Rectal smooth muscle tissue (tissue), 1 donor: ENCODE data around the gene NPLOC4.
"Not testable (repeated sequence)": the region's sequence is repeated elsewhere in the genome, so short reads cannot be mapped to it uniquely, and the experiment has no call there.

Experiments
- H3K27ac ChIP-seq: one replicate; pipeline ENCODE4 v1.7.0; 2013; ENCODE audit warnings: low read depth, low read length, inconsistent platforms
- H3K27me3 ChIP-seq: one replicate; pipeline ENCODE4 v1.7.0; 2013; ENCODE audit warnings: low read length; ENCODE audit not compliant: control insufficient read depth, insufficient read depth
- H3K36me3 ChIP-seq: one replicate; pipeline ENCODE4 v1.7.0; 2013; ENCODE audit warnings: low read length; ENCODE audit not compliant: control insufficient read depth, insufficient read depth
- H3K4me1 ChIP-seq: one replicate; pipeline ENCODE4 v1.7.0; 2013; ENCODE audit warnings: low read length; ENCODE audit not compliant: control insufficient read depth, insufficient read depth
- H3K4me3 ChIP-seq: one replicate; pipeline ENCODE4 v1.7.0; 2013; ENCODE audit warnings: low read length
- H3K9ac ChIP-seq: one replicate; pipeline ENCODE4 v1.7.0; 2013; ENCODE audit warnings: low read length

NPLOC4 gene

GRCh38 chr17:81586096-81586495 lies 50.8 kb downstream of the NPLOC4 start:
- Histone ChIP-seq H3K27me3 (no peaks in the 10 kb centered on the region), H3K4me3 (no peak overlapping the region), H3K27ac (no peak overlapping the region), H3K36me3 (peaks cover 35% of the 10 kb centered on the region), H3K9ac (no peak overlapping the region), H3K4me1 (no peaks in the 10 kb centered on the region)

DNA sequence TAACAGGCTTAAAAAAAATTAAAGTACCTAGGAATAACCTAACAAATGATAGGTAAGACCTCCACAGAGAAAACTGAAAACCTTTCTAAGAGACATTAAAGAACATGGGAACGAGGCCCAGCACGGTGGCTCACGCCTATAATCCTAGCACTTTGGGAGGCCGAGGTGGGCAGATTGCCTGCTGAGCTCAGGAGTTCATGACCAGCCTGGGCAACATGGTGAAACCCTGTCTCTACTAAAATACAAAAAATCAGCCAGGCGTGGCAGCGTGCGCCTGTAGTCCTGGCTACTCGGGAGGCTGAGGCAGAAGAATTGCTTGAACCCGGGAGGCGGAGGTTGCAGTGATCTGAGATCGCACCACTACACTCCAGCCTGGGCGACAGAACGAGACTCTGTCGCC lies 52.1 kb downstream of the NPLOC4 start:
- not testable (repeated sequence) for H3K4me1 ChIP-seq, H3K9ac ChIP-seq, H3K27me3 ChIP-seq, H3K4me3 ChIP-seq, H3K27ac ChIP-seq
- H3K36me3 ChIP-seq = peaks cover 30% of the 10 kb centered on the region

GRCh38 chr17:81583589-81584342 lies 53.1 kb downstream of the NPLOC4 start:
- peaks cover 27% of the 10 kb centered on the region for H3K36me3 ChIP-seq
- H3K4me1 ChIP-seq = no peaks in the 10 kb centered on the region
- H3K4me3 ChIP-seq = no peak overlapping the region
- no peaks in the 10 kb centered on the region for H3K27me3 ChIP-seq
- no peak overlapping the region for H3K27ac ChIP-seq
- H3K9ac ChIP-seq = no peak overlapping the region

DNA sequence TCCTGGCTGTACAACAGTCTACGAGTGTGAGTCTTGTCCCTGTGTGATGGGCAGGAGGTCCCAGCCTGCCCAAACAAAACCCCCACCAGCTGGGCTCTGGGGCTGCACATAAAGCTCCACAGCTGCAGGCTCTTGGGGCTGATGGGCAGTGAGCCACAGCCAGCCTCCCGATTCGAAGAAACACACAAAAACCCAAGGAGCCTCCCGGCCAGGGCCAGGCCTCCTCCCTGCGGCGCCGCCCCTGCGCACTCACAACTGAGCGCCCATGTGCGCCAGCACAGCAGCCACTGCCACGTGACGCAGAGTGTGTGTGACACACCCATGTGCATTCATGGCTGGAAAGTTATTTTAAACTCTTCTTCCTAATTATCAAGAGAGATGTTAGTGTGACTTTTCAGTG lies 54.2 kb downstream of the NPLOC4 start:
- Histone ChIP-seq H3K27me3 (no peaks in the 10 kb centered on the region), H3K27ac (no peak overlapping the region)

GRCh38 chr17:81582341-81582740 lies 54.6 kb downstream of the NPLOC4 start:
- H3K9ac ChIP-seq = no peak overlapping the region
- H3K27ac ChIP-seq = no peak overlapping the region
- peaks cover 23% of the 10 kb centered on the region for H3K36me3 ChIP-seq
- H3K27me3 ChIP-seq = no peaks in the 10 kb centered on the region
- no peak overlapping the region for H3K4me3 ChIP-seq
- H3K4me1 ChIP-seq = no peaks in the 10 kb centered on the region

More for the DNA sequence above, 54.2 kb downstream of the NPLOC4 start:
- Histone ChIP-seq H3K4me1 (no peaks in the 10 kb centered on the region), H3K36me3 (peaks cover 23% of the 10 kb centered on the region), H3K9ac (no peak overlapping the region), H3K4me3 (no peak overlapping the region)

DNA sequence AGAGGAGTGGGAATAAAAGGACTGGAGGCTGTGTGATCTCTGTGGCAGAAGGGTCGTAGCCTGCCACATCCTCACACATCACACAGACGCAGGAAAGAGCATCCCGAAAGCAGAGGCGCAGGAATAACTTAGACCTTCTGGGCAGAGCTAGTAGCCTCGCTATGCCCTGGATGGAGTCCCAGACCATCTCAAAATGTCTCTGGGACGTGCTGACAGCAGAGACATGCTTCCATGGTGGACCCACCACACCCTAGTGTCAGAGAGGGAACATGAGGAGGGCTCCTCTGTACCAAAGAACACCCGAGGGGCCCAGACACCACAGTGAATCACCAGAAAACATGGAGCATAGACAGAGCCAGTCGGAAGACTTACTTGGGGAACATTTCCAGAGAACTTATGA lies 55.2 kb downstream of the NPLOC4 start:
- no peak overlapping the region for H3K27ac ChIP-seq
- peaks cover 23% of the 10 kb centered on the region for H3K36me3 ChIP-seq
- peaks cover under 1% of the 10 kb centered on the region for H3K4me1 ChIP-seq
- no peak overlapping the region for H3K4me3 ChIP-seq
- no peaks in the 10 kb centered on the region for H3K27me3 ChIP-seq
- no peak overlapping the region for H3K9ac ChIP-seq

DNA sequence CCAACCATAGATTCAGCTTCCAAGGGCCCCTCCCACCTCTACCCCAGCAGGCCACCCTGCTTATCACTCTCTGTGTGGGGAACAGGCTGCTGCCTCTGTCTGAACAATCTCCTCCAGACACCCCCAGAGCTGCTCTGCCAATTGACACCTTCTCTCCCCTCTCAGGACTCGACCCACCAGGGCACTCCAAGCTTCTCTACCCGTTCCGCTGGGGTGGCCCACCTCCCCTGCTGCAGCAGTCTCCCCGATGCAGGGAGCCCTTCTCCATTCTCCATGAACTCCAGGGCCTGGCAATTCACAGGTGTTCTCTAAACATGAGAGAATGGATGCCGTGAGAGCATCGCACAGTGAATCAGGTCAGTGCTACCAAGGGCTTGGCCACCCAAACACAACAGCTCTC lies 56.4 kb downstream of the NPLOC4 start:
- Histone ChIP-seq H3K27ac (no peak overlapping the region), H3K27me3 (no peaks in the 10 kb centered on the region), H3K36me3 (peaks cover 23% of the 10 kb centered on the region), H3K4me3 (no peak overlapping the region), H3K4me1 (peaks cover 2% of the 10 kb centered on the region), H3K9ac (no peak overlapping the region)

- H3K4me3 ChIP-seq = no peak overlapping the region
- no peak overlapping the region for H3K27ac ChIP-seq
- H3K27me3 ChIP-seq = no peaks in the 10 kb centered on the region
- H3K9ac ChIP-seq = no peak overlapping the region
- peaks cover 23% of the 10 kb centered on the region for H3K36me3 ChIP-seq
- peaks cover 2% of the 10 kb centered on the region for H3K4me1 ChIP-seq
Observed at GRCh38 chr17:81579821-81580321, 57.0 kb downstream of the NPLOC4 start.

DNA sequence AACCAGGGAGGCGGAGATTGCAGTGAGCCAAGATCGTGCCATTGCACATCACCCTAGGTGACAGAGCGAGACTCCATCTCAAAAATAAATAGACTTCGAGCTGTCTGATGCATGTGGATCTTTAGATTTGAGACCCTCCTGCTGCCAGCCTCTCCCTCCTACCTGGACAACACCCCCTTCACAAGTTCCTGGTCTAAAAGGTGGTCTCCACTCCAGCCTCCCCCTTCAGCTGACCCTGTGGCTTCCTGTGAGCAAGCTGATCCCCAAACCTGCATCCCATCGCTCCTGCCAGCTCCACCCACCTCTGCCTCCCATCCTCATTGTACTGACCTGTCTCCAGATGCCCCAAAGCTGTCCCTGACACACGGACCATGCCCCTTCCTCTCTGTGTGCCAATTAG lies 57.6 kb downstream of the NPLOC4 start:
- Histone ChIP-seq H3K27ac (no peak overlapping the region), H3K4me3 (no peak overlapping the region), H3K4me1 (peaks cover 2% of the 10 kb centered on the region), H3K9ac (no peak overlapping the region), H3K27me3 (no peaks in the 10 kb centered on the region), H3K36me3 (peaks cover 26% of the 10 kb centered on the region)

DNA sequence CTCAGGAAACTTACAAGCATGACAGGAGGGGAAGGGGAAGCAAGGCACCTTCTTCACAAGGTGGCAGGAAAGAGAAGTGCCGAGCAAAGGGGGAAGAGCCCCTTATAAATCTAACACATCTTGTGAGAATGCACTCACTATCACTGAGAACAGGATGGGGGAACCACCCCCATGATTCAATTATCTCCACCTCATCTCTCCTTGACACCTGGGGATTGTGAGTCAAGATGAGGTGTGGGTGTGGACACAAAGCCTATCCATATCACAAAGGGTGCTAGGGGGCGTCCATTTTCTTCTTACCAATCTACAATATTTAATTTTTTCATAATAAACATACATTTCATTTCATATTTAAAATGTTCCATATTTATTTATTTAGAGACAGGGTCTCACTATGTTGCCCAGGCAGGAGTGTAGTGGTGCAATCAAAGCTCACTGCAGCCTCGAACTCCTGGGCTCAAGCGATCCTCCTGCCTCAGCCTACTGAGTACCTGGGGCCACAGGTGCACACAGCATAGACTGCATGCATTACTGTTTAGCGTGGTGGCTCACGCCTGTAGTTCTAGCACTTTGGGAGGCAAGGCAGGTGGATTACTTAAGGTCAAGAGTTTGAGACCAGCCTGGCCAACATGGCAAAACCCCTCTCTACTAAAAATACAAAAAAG lies 58.2 kb downstream of the NPLOC4 start:
- H3K36me3 ChIP-seq = peaks cover 22% of the 10 kb centered on the region
- H3K4me3 ChIP-seq = no peak overlapping the region
- H3K9ac ChIP-seq = no peak overlapping the region
- no peak overlapping the region for H3K27ac ChIP-seq
- peaks cover 2% of the 10 kb centered on the region for H3K4me1 ChIP-seq
- H3K27me3 ChIP-seq = no peaks in the 10 kb centered on the region

GRCh38 chr17:81578038-81578441 lies 58.9 kb downstream of the NPLOC4 start:
- Histone ChIP-seq H3K36me3 (peaks cover 24% of the 10 kb centered on the region), H3K4me1 (peaks cover 2% of the 10 kb centered on the region), H3K27me3 (no peaks in the 10 kb centered on the region), H3K27ac (no peak overlapping the region), H3K9ac (no peak overlapping the region), H3K4me3 (no peak overlapping the region)

DNA sequence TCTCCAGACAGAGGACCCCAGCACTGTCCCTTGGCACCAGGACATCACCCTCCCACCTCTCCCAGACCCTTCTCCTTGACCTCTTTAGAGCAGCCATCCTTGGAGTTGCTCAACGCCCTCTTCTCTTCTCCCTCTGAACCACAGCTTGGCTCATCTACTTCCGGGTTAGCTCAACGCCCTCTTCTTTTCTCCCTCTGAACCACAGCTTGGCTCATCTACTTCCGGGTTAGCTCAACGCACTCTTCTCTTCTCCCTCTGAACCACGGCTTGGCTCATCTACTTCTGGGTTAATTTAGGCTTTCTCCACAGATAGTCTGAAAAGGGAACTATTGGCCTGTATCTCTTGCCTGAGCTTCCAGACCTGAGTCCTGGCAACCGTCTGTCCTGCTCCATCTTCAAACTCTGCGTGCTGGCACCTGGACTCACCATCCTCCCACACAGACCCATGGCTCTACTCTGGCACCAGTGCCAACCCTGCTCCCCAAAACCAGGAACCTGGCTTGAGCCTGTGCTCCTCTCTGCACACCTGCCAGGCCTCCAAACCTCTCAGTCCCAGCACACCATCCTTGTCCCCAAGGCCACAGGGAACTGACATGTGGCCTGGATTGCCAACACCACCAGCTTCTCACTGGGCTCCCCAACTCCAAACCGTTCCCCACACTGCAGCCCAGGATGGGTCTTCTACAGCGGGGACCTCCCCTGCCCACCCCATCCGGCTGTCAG lies 59.5 kb downstream of the NPLOC4 start:
- no peaks in the 10 kb centered on the region for H3K27me3 ChIP-seq
- H3K9ac ChIP-seq = no peak overlapping the region
- H3K4me1 ChIP-seq = peaks cover 2% of the 10 kb centered on the region
- H3K36me3 ChIP-seq = peaks cover 22% of the 10 kb centered on the region
- H3K27ac ChIP-seq = no peak overlapping the region
- H3K4me3 ChIP-seq = no peak overlapping the region
